Spinal cord (tissue), 10 donors: ENCODE data around the gene ALKBH5. TPM values are rescaled to one million over a fixed set of nuclear protein-coding genes. Genes with fewer than 3 reads are reported as not detected.
A peak's percentile ranks its signal among the peaks of the same experiment; 100 is the strongest.

ENCODE experiments used
- DNase-seq, 6 donors: peaks; one replicate each; pipeline versions ENCODE4 v3.0.0 to v3.0.0-alpha.2; 2013 to 2015; ENCODE audit warnings: low spot score in 6 of 6, low read depth in 4 of 6
- H3K27ac ChIP-seq: one replicate; pipeline ENCODE4 v1.5.1; 2013; ENCODE audit warnings: low read depth, low read length, control low read depth
- H3K27me3 ChIP-seq: one replicate; pipeline ENCODE4 v1.6.1; 2013; ENCODE audit warnings: low read length; ENCODE audit not compliant: control insufficient read depth, insufficient read depth
- H3K36me3 ChIP-seq: one replicate; pipeline ENCODE4 v1.6.1; 2013; ENCODE audit warnings: low read length; ENCODE audit not compliant: control insufficient read depth, insufficient read depth
- H3K4me1 ChIP-seq: one replicate; pipeline ENCODE4 v1.6.1; 2013; ENCODE audit warnings: low read length; ENCODE audit not compliant: control insufficient read depth, insufficient read depth
- H3K4me3 ChIP-seq: one replicate; pipeline ENCODE4 v1.5.1; 2013; ENCODE audit warnings: low read depth, low read length, control low read depth
- H3K9me3 ChIP-seq: one replicate; pipeline ENCODE4 v1.6.1; 2013; ENCODE audit warnings: low read length; ENCODE audit not compliant: control insufficient read depth, insufficient read depth
- WGBS: methylation state at CpG from one replicate; pipeline ENCODE4 v1.1.5; 2013; ENCODE audit warnings: missing lambda C conversion rate; ENCODE audit not compliant: insufficient coverage; 5-methylcytosine and 5-hydroxymethylcytosine counted together
- polyA plus RNA-seq, 2 donors: library from polyadenylated mRNA; unstranded; fragments of 120-200 nt; gene quantifications; one replicate each; pipeline ENCODE4 v1.2.1, GENCODE V29; 2013; ENCODE audit not compliant: insufficient read length in 2 of 2
- total RNA-seq, 2 donors: library from RNA; depleted of rRNA in 1 of 2; stranded (reverse); fragments of 120-200 nt in 1 of 2; fragments of >200 nt in 1 of 2; gene quantifications; one replicate each; pipeline versions ENCODE4 v1.2.3 to v1.2.4, GENCODE V29; 2013 to 2014
- donor health status: healthy.

The ALKBH5 gene
- total and polyA plus RNA-seq, 4 donors: 70.8 to 79.3 (median 72.8) TPM

GRCh38 chr17:18156171-18156975 is 27.3 kb upstream of the ALKBH5 start:
- WGBS: 86% methylated on average over 7 of the region's 8 CpGs
- Histone ChIP-seq H3K4me1 (peaks cover 40% of the 10 kb centered on the region), H3K4me3 (no peak overlapping the region), H3K27ac (no peak overlapping the region), H3K27me3 (no peaks in the 10 kb centered on the region), H3K36me3 (no peaks in the 10 kb centered on the region), H3K9me3 (no peaks in the 10 kb centered on the region)
- no peak for DNase-seq

- WGBS: 95% methylated on average over 10 of the region's 10 CpGs
- H3K27ac ChIP-seq: no peak overlapping the region
- no peak for DNase-seq
- H3K27me3 ChIP-seq: no peaks in the 10 kb centered on the region
- H3K36me3 ChIP-seq: no peaks in the 10 kb centered on the region
- no peaks in the 10 kb centered on the region for H3K9me3 ChIP-seq
- no peak overlapping the region for H3K4me3 ChIP-seq
- H3K4me1 ChIP-seq: peaks cover 42% of the 10 kb centered on the region
These were observed 26.7 kb upstream of the ALKBH5 start for GRCh38 chr17:18156976-18157280.

- H3K27me3 ChIP-seq: no peaks in the 10 kb centered on the region
- H3K27ac ChIP-seq: no peak overlapping the region
- no peak for DNase-seq
- H3K36me3 ChIP-seq: no peaks in the 10 kb centered on the region
- H3K4me3 ChIP-seq: no peak overlapping the region
- peaks cover 46% of the 10 kb centered on the region for H3K4me1 ChIP-seq
- 49% methylated on average over 21 of the region's 22 CpGs for WGBS
- H3K9me3 ChIP-seq: no peaks in the 10 kb centered on the region
These were observed 26.2 kb upstream of the ALKBH5 start for GRCh38 chr17:18157354-18157985.

GRCh38 chr17:18158022-18158600 is 25.5 kb upstream of the ALKBH5 start:
- Histone ChIP-seq H3K36me3 (no peaks in the 10 kb centered on the region), H3K9me3 (no peaks in the 10 kb centered on the region), H3K27me3 (no peaks in the 10 kb centered on the region), H3K4me1 (peaks cover 40% of the 10 kb centered on the region), H3K27ac (no peak overlapping the region), H3K4me3 (peak overlapping the region; percentile 27)
- WGBS: 20% methylated on average over 26 of the region's 26 CpGs
- DNase-seq: peak in 3 of 6 donors; percentile 13 to 79 (median 78)

GRCh38 chr17:18159551-18160120 is 24.0 kb upstream of the ALKBH5 start:
- Histone ChIP-seq H3K36me3 (no peaks in the 10 kb centered on the region), H3K9me3 (no peaks in the 10 kb centered on the region), H3K27me3 (no peaks in the 10 kb centered on the region), H3K27ac (no peak overlapping the region), H3K4me3 (no peak overlapping the region), H3K4me1 (peaks cover 27% of the 10 kb centered on the region)
- 91% methylated on average over 3 of the region's 3 CpGs for WGBS
- no peak for DNase-seq

- no peak for DNase-seq
- H3K27ac ChIP-seq: no peak overlapping the region
- no peaks in the 10 kb centered on the region for H3K9me3 ChIP-seq
- WGBS: 100% methylated on average over 3 of the region's 5 CpGs
- no peaks in the 10 kb centered on the region for H3K27me3 ChIP-seq
- H3K4me3 ChIP-seq: no peak overlapping the region
- peaks cover 26% of the 10 kb centered on the region for H3K4me1 ChIP-seq
- H3K36me3 ChIP-seq: no peaks in the 10 kb centered on the region
These were observed 23.3 kb upstream of the ALKBH5 start for GRCh38 chr17:18160128-18160856.

GRCh38 chr17:18161207-18162145 is 22.2 kb upstream of the ALKBH5 start:
- no peaks in the 10 kb centered on the region for H3K27me3 ChIP-seq
- no peak overlapping the region for H3K27ac ChIP-seq
- H3K4me1 ChIP-seq: peaks cover 26% of the 10 kb centered on the region
- 48% methylated on average over 4 of the region's 12 CpGs for WGBS
- no peak overlapping the region for H3K4me3 ChIP-seq
- H3K36me3 ChIP-seq: no peaks in the 10 kb centered on the region
- H3K9me3 ChIP-seq: no peaks in the 10 kb centered on the region
- DNase-seq: peak in 1 of 6 donors; percentile 60

GRCh38 chr17:18163547-18163946 is 20.1 kb upstream of the ALKBH5 start:
- H3K27ac ChIP-seq: no peak overlapping the region
- peaks cover 18% of the 10 kb centered on the region for H3K4me1 ChIP-seq
- peaks cover 5% of the 10 kb centered on the region for H3K36me3 ChIP-seq
- WGBS: 79% methylated on average over 7 of the region's 7 CpGs
- no peaks in the 10 kb centered on the region for H3K9me3 ChIP-seq
- H3K27me3 ChIP-seq: no peaks in the 10 kb centered on the region
- H3K4me3 ChIP-seq: no peak overlapping the region
- no peak for DNase-seq
